ENCODE results near the gene STMN3.

STMN3 gene

GRCh38 chr20:63691711-63692435 is 38.6 kb upstream of the STMN3 start:
- DNase-seq, result no peak

- no peak for DNase-seq
These were observed 37.9 kb upstream of the STMN3 start for GRCh38 chr20:63690898-63691710.

GRCh38 chr20:63690003-63690897 is 37.0 kb upstream of the STMN3 start:
- no peak for DNase-seq

- DNase-seq, result no peak
These were observed 36.1 kb upstream of the STMN3 start for GRCh38 chr20:63689046-63690002.

GRCh38 chr20:63688228-63689045 is 35.2 kb upstream of the STMN3 start:
- no peak for DNase-seq

GRCh38 chr20:63687419-63688178 is 34.4 kb upstream of the STMN3 start:
- no peak for DNase-seq

GRCh38 chr20:63686492-63687321 is 33.5 kb upstream of the STMN3 start:
- peak; percentile 77 for DNase-seq

- DNase-seq, result no peak
These were observed 32.9 kb upstream of the STMN3 start for GRCh38 chr20:63686094-63686491.

GRCh38 chr20:63685269-63686026 is 32.2 kb upstream of the STMN3 start:
- no peak for DNase-seq

- no peak for DNase-seq
These were observed 29.3 kb upstream of the STMN3 start for GRCh38 chr20:63682384-63683139.

GRCh38 chr20:63681609-63682142 is 28.5 kb upstream of the STMN3 start:
- no peak for DNase-seq

- no peak for DNase-seq
These were observed 27.8 kb upstream of the STMN3 start for GRCh38 chr20:63680857-63681608.

- DNase-seq, result no peak
These were observed 27.2 kb upstream of the STMN3 start for GRCh38 chr20:63680427-63680826.

GRCh38 chr20:63679799-63680305 is 26.6 kb upstream of the STMN3 start:
- no peak for DNase-seq

- no peak for DNase-seq
These were observed 25.6 kb upstream of the STMN3 start for GRCh38 chr20:63678667-63679465.

GRCh38 chr20:63678071-63678470 is 24.8 kb upstream of the STMN3 start:
- DNase-seq, result no peak

All from eye (tissue), 1 donor.